Right lobe of liver (tissue), 6 donors: ENCODE results near the gene PARVB. TPM values are rescaled to one million over a fixed set of nuclear protein-coding genes. Genes with fewer than 3 reads are reported as not detected.
"Not testable (repeated sequence)": the region's sequence is repeated elsewhere in the genome, so short reads cannot be mapped to it uniquely, and the experiment has no call there.

Source experiments
- ATAC-seq, 4 donors: fragments of 200-7000 bp; cut with Tn5 transposase; one replicate each; pipeline ENCODE4 v1.9.1; 2020; ENCODE audit warnings: mild to moderate bottlenecking in 4 of 4, moderate library complexity in 4 of 4
- DNase-seq, 3 donors: peaks; one replicate each; pipeline ENCODE4 v3.0.0-alpha.2; 2020
- H3K27ac ChIP-seq, 3 donors: fragments of 200-600 bp; one replicate each; pipeline ENCODE4 v1.8.0; 2022
- H3K27me3 ChIP-seq, 2 donors: fragments of 200-600 bp; one replicate each; pipeline ENCODE4 v1.8.0; 2022
- H3K36me3 ChIP-seq, 4 donors: fragments of 200-600 bp; sonication (generic) in 1 of 4; one replicate each; pipeline versions ENCODE4 v1.5.1 to v1.8.0; 2017 to 2022; ENCODE audit warnings: control low read depth in 1 of 4
- H3K4me1 ChIP-seq, 4 donors: fragments of 200-600 bp; sonication (generic) in 1 of 4; one replicate each; pipeline versions ENCODE4 v1.5.1 to v1.8.0; 2017 to 2022; ENCODE audit warnings: control low read depth in 1 of 4
- H3K4me3 ChIP-seq, 3 donors: fragments of 200-600 bp; one replicate each; pipeline ENCODE4 v1.8.0; 2022
- H3K9me3 ChIP-seq, 4 donors: fragments of 200-600 bp; sonication (generic) in 1 of 4; one replicate each; pipeline versions ENCODE4 v1.5.1 to v1.8.0; 2017 to 2022; ENCODE audit warnings: control low read depth in 1 of 4
- CTCF ChIP-seq, 4 donors: fragments of 200-600 bp in 3 of 4; fragments of 450-650 bp in 1 of 4; IDR thresholded peaks; one replicate each; pipeline versions ENCODE4 v1.5.1 to v1.8.0; 2016 to 2022; ENCODE audit warnings: antibody characterized with exemption in 4 of 4, mild to moderate bottlenecking in 2 of 4
- POLR2A ChIP-seq: fragments of 450-650 bp; IDR thresholded peaks from one replicate; pipeline ENCODE4 v1.6.1; 2017; ENCODE audit warnings: antibody characterized with exemption, mild to moderate bottlenecking
- WGBS: methylation state at CpG from one replicate; pipeline ENCODE4 v1.1.6; 2018; ENCODE audit warnings: low coverage, low lambda C conversion rate; ENCODE audit not compliant: insufficient coverage; ENCODE audit errors: missing lambda C conversion rate; 5-methylcytosine and 5-hydroxymethylcytosine counted together
- intact Hi-C, 2 donors: fragments of 100-400 bp; cut with DNase I; formaldehyde crosslinking; loops; one replicate each; pipeline versions ENCODE4 v1.11.2 to v1.14.1; 2022
- total RNA-seq, 6 experiments: library from RNA; depleted of rRNA in 2 of 6; stranded (reverse); fragments of >200 nt in 2 of 6; fragmentation: NEBNext Ultra II Directional in 3 of 6; extraction: Animal tissue kit (Norgen Biotek cat#: 25700) in 3 of 6; gene quantifications; one replicate each; pipeline versions ENCODE4 v1.1.0 to v1.2.4, GENCODE V29; 2016 to 2023
- donor health status: DM: no; HTN: yes; CAD: no.
- donor health status: DM: no; HTN: no; CAD: no.
- donor health status: DM: no; HTN: no; CAD: no.
- donor health status: DM: no; HTN: yes; CAD: no.
- donor health status: DM: no; HTN: yes; CAD: no.

PARVB gene
- total RNA-seq, 6 experiments from 2014 or later = 14.2 to 21.3 (median 15.2) TPM

DNA sequence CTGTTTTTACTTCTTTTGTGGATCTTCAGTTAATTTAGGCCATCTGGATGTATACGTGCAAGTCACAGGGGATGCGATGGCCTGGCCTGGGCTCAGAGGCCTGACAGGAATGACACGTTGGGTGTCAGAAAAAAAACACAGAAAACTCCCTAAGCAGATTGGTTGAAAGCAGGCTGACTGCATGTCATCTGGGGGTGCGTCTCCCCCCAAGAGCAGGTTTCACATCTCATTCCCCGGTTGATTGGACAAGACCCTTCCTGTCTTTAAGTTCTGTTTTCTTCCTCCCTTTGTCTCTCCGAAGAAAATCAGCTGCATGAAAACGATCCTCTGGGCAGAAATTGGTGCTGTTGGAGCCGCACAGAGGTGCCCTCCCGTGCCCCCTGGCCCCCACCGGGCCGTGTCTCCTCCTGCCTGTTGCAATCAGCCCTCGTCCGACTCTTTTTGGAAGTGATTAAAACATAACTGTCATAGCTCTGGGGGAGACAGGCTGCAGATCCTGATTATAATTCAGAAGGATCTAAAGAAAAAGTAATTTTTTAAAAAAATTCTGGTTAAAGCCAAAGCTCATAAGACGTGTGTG is 84.8 kb downstream of the PARVB start:
- 63% methylated on average over 11 of the region's 14 CpGs for WGBS
- H3K4me3 ChIP-seq = no peak overlapping the region
- no peak overlapping the region for H3K27ac ChIP-seq
- H3K4me1 ChIP-seq = peaks cover 0 to 2% (median 0%) of the 10 kb centered on the region in 4 donors
- H3K36me3 ChIP-seq = no peaks in the 10 kb centered on the region
- no peaks in the 10 kb centered on the region for H3K27me3 ChIP-seq
- TF ChIP-seq CTCF (IDR thresholded peaks at IDR 0.05) (no peak), POLR2A (no peak)
- intact Hi-C loops = no loop called here
- ATAC-seq = no peak
- no peaks in the 10 kb centered on the region for H3K9me3 ChIP-seq
- peak in 1 of 3 donors; percentile 3 for DNase-seq

DNA sequence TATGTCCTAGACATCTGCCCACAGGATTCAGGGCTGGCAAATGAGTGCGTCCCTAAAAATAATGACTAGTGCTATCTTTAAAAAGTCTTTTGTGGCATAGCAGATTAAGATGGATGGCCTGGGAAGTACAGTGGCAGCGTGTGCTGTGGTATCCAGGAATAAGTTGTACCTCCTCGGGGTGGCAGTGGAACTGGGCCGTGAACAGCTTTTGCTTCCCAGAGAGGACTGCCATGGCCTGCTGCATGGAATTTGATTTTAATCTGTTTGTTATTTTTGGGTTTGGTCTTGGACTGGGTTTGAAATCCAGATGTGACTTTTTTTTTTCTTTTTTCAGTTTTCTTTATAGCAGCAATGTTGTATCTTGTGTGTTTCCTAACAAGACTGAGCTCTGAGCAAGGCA is 85.3 kb downstream of the PARVB start:
- WGBS = 84% methylated on average over 4 of the region's 4 CpGs
- ATAC-seq (no peak), DNase-seq (peak in 1 of 3 donors; percentile 9)
- intact Hi-C loops = no loop called here
- Histone ChIP-seq H3K36me3 (no peaks in the 10 kb centered on the region), H3K27me3 (no peaks in the 10 kb centered on the region), H3K4me3 (no peak overlapping the region), H3K9me3 (no peaks in the 10 kb centered on the region), H3K27ac (no peak overlapping the region), H3K4me1 (no peaks in the 10 kb centered on the region)
- TF ChIP-seq POLR2A = no peak
- no peak for TF ChIP-seq CTCF (IDR thresholded peaks at IDR 0.05)

DNA sequence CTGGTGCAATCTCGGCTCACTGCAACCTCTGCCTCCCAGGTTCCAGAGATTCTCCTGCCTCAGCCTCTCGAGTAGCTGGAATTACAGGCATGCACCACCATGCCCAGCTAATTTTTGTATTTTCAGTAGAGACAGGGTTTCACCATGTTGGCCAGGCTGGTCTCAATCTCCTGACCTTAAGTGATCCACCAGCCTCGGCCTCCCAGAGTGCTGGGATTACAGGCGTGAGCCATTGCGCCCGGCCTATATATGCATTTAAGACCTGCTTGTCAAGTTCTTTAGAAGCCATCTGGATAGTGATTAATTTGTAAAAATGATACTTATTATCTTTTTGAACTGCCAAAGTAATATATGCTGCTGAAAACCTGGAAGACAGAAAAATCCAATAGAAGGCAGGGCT is 86.6 kb downstream of the PARVB start:
- H3K9me3 ChIP-seq, H3K36me3 ChIP-seq, ATAC-seq, H3K27me3 ChIP-seq, intact Hi-C loops, H3K4me1 ChIP-seq, H3K27ac ChIP-seq, H3K4me3 ChIP-seq: not testable (repeated sequence)
- peak in 1 of 3 donors; percentile 21 for DNase-seq
- 88% methylated on average over 3 of the region's 6 CpGs for WGBS

DNA sequence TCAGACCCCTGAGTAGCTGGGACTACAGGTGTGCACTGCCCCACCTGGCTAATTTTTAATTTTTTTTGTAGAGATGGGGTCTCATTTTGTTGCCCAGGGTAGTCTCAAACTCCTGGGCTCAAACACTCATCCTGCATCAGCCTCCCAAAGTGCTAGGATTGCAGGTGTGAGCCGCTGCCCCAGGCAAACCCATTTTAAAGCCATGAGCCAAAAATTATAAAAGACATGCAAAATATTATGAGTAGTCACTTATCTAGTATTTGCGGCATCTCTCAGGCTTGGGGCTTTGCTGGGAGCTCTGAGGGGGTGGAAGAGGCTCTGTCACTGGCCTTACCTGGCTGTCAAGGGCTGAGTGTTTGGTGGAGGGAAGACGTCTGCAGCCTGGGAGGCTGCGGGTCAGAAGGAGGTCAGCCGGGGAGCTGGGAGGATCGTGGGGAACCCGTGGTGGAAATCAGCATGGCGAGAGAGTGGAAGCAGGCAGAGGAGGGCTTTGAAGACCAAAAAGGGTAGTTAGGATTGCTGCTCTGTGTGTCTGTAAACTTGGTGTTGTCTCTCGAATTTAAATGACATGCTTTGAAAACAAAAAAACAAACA is 87.6 kb downstream of the PARVB start:
- no peak overlapping the region for H3K27ac ChIP-seq
- H3K4me1 ChIP-seq = no peaks in the 10 kb centered on the region
- TF ChIP-seq POLR2A = no peak
- no peak for TF ChIP-seq CTCF (IDR thresholded peaks at IDR 0.05)
- WGBS = 75% methylated on average over 5 of the region's 9 CpGs
- H3K4me3 ChIP-seq = no peak overlapping the region
- H3K27me3 ChIP-seq = no peaks in the 10 kb centered on the region
- H3K36me3 ChIP-seq = no peaks in the 10 kb centered on the region
- intact Hi-C loops = no loop called here
- H3K9me3 ChIP-seq = no peaks in the 10 kb centered on the region
- ATAC-seq (no peak), DNase-seq (peak in 1 of 3 donors; percentile 11)

- Histone ChIP-seq H3K4me1 (no peaks in the 10 kb centered on the region), H3K27ac (no peak overlapping the region), H3K27me3 (no peaks in the 10 kb centered on the region), H3K9me3 (no peaks in the 10 kb centered on the region), H3K4me3 (no peak overlapping the region), H3K36me3 (no peaks in the 10 kb centered on the region)
- intact Hi-C loops = no loop called here
- TF ChIP-seq CTCF (IDR thresholded peaks at IDR 0.05) (no peak), POLR2A (no peak)
- DNase-seq (peak in 1 of 3 donors; percentile 14), ATAC-seq (peak in 1 of 4 donors; percentile 29)
- WGBS = 95% methylated on average over 6 of the region's 11 CpGs
Observed at GRCh38 chr22:44112191-44112590, 88.1 kb downstream of the PARVB start.
